ENCODE data around the gene MFF.

- TF ChIP-seq PATZ1 (tag by site-specific recombination; IDR thresholded peaks at IDR 0.05) (no peak), ZNF239 (tag by site-specific recombination; IDR thresholded peaks at IDR 0.05) (no peak), YY1 (tag by site-specific recombination; IDR thresholded peaks at IDR 0.05) (no peak), CTCF (tag by site-specific recombination; IDR thresholded peaks at IDR 0.05) (no peak), ZNF335 (tag by site-specific recombination; conservative IDR thresholded peaks at IDR 0.05) (no peak), ZNF777 (tag by site-specific recombination; IDR thresholded peaks at IDR 0.05; ENCODE audit: borderline replicate concordance) (no peak), RBAK (tag by site-specific recombination; IDR thresholded peaks at IDR 0.05) (no peak), ZNF274 (IDR thresholded peaks at IDR 0.05; ENCODE audit: low read length) (no peak), ZNF274 (tag by site-specific recombination; IDR thresholded peaks at IDR 0.05; ENCODE audit: borderline replicate concordance) (no peak), ZNF791 (tag by site-specific recombination; IDR thresholded peaks at IDR 0.05) (no peak)
Observed at GRCh38 chr2:227368574-227368973, 43.5 kb downstream of the MFF start.

Measured in HEK293 (cell line).